PC-3 (cell line): ENCODE results near the gene ANKH. TPM values are rescaled to one million over a fixed set of nuclear protein-coding genes. Genes with fewer than 3 reads are reported as not detected.

ENCODE experiments used
- ATAC-seq: fragments of 200-7000 bp; cut with Tn5 transposase; 2 replicates; pipeline ENCODE4 v1.9.1; 2020; ENCODE audit warnings: mild to moderate bottlenecking, moderate library complexity
- BruUV-seq: library from RNA; stranded (reverse); fragments of 400-500 nt; replicated peaks from 2 replicates; lab custom pipeline; 2021; lab: Mats Ljungman, UMichigan
- CTCF ChIA-PET: fragments of 300-600 bp; sonication (Branson Sonifier 250); formaldehyde crosslinking; loops from one replicate; lab custom pipeline; 2022; ENCODE audit warnings: antibody characterized with exemption; lab: Charles Lee
- POLR2A ChIA-PET: fragments of 300-600 bp; sonication (Branson Sonifier 250); formaldehyde crosslinking; loops from one replicate; lab custom pipeline; 2022; ENCODE audit warnings: antibody characterized with exemption; ENCODE audit not compliant: unreplicated experiment; lab: Charles Lee
- DNase-seq: peaks from one replicate; pipeline ENCODE4 v3.0.0-alpha.2; 2015
- H2AFZ ChIP-seq: fragments of 300-600 bp; sonication (generic); 2 replicates; pipeline ENCODE4 v1.6.0; 2016; ENCODE audit warnings: antibody characterized with exemption, low read length
- H3F3A ChIP-seq: fragments of 300-600 bp; sonication (generic); one replicate; pipeline ENCODE4 v1.6.0; 2017; ENCODE audit warnings: antibody characterized with exemption, low read length, control low read depth, mild to moderate bottlenecking; ENCODE audit not compliant: unreplicated experiment
- H3K27ac ChIP-seq: fragments of 300-600 bp; sonication (generic); 2 replicates; pipeline ENCODE4 v1.5.1; 2016; ENCODE audit warnings: mild to moderate bottlenecking, low read length
- H3K27me3 ChIP-seq: fragments of 300-600 bp; sonication (generic); 2 replicates; pipeline ENCODE4 v1.6.1; 2016; ENCODE audit warnings: low read length, mixed read lengths
- H3K36me3 ChIP-seq: fragments of 300-600 bp; sonication (generic); 2 replicates; pipeline ENCODE4 v1.6.1; 2016; ENCODE audit warnings: low read depth, mixed run types, low read length, mixed read lengths
- H3K4me1 ChIP-seq: fragments of 300-600 bp; sonication (generic); 2 replicates; pipeline ENCODE4 v1.5.1; 2016; ENCODE audit warnings: low read length; ENCODE audit not compliant: insufficient read depth
- H3K4me2 ChIP-seq: fragments of 300-600 bp; sonication (generic); 2 replicates; pipeline ENCODE4 v1.6.0; 2016; ENCODE audit warnings: low read length
- H3K4me3 ChIP-seq: fragments of 300-600 bp; sonication (generic); 2 replicates; pipeline ENCODE4 v1.5.1; 2016; ENCODE audit warnings: mild to moderate bottlenecking, low read length, mixed read lengths
- H3K79me2 ChIP-seq: fragments of 300-600 bp; sonication (generic); 2 replicates; pipeline ENCODE4 v1.6.1; 2017; ENCODE audit warnings: low read length, mixed read lengths
- H3K9ac ChIP-seq: fragments of 300-600 bp; sonication (generic); 2 replicates; pipeline ENCODE4 v1.6.0; 2016; ENCODE audit warnings: mild to moderate bottlenecking, low read length
- H3K9me2 ChIP-seq: fragments of 300-600 bp; sonication (generic); replicated peaks from 2 replicates; pipeline ENCODE4 v1.6.1; 2016; ENCODE audit warnings: mixed run types, low read length, mixed read lengths
- H3K9me3 ChIP-seq: fragments of 300-600 bp; sonication (generic); 2 replicates; pipeline ENCODE4 v1.6.1; 2016; ENCODE audit warnings: low read length, mixed read lengths
- H4K20me1 ChIP-seq: fragments of 300-600 bp; sonication (generic); 2 replicates; pipeline ENCODE4 v1.6.1; 2016; ENCODE audit warnings: low read length, mixed read lengths
- CTCF ChIP-seq: fragments of 300-600 bp; sonication (generic); conservative IDR thresholded peaks from 2 replicates; pipeline ENCODE4 v1.5.1; 2017; ENCODE audit warnings: antibody characterized with exemption, low read depth, mild to moderate bottlenecking, low read length
- EZH2 ChIP-seq: fragments of 300-600 bp; sonication (generic); IDR thresholded peaks from one replicate; pipeline ENCODE4 v1.6.1; 2017; ENCODE audit warnings: antibody characterized with exemption, mild to moderate bottlenecking, low read length; ENCODE audit not compliant: unreplicated experiment
- EZH2phosphoT487 ChIP-seq: fragments of 300-600 bp; sonication (generic); IDR thresholded peaks from 2 replicates; pipeline ENCODE4 v1.6.1; 2018; ENCODE audit warnings: mild to moderate bottlenecking, antibody characterized with exemption, low read length, borderline replicate concordance
- intact Hi-C: fragments of 100-400 bp; cut with micrococcal nuclease; formaldehyde crosslinking; loops from 2 replicates; pipeline ENCODE4 v1.9.0; 2023
- total RNA-seq: library from RNA; depleted of rRNA; stranded (reverse); fragments of >200 nt; gene quantifications from 2 replicates; pipeline ENCODE4 v1.2.3, GENCODE V29; 2014

The ANKH gene
- total RNA-seq, 1 experiment from 2014 or later, result 11.6 TPM

- Histone ChIP-seq H3K79me2 (peaks cover 92% of the 10 kb centered on the region), H3K9me2 (no peaks in the 10 kb centered on the region), H3K4me3 (no peak overlapping the region), H3K9me3 (no peaks in the 10 kb centered on the region), H3F3A (no peaks in the 10 kb centered on the region), H3K36me3 (no peaks in the 10 kb centered on the region; the same call in 1 of the 2 replicates), H3K27me3 (no peaks in the 10 kb centered on the region), H3K4me1 (peaks cover 51% of the 10 kb centered on the region), H3K27ac (no peak overlapping the region), H3K9ac (no peak overlapping the region), H2AFZ (no peak overlapping the region), H4K20me1 (peaks cover 21% of the 10 kb centered on the region), H3K4me2 (peak overlapping the region; percentile 5; the same call in 1 of the 2 replicates)
- POLR2A ChIA-PET, result no interaction called here
- CTCF ChIA-PET, result no interaction called here
- intact Hi-C loops, result no loop called here
- no peak for TF ChIP-seq EZH2
- no peak for TF ChIP-seq CTCF
- no peak for TF ChIP-seq EZH2phosphoT487
- ATAC-seq (no peak), DNase-seq (no peak)
- BruUV-seq, result no TSS peak
These were observed 203.8 kb downstream of the ANKH start for GRCh38 chr5:14667770-14668169.

- no peak overlapping the region for H2AFZ ChIP-seq
- peak overlapping the region; percentile 91 for H3K4me2 ChIP-seq
- H3K27ac ChIP-seq, result no peak overlapping the region
- no peak overlapping the region for H3K9ac ChIP-seq
- H3K4me1 ChIP-seq, result peaks cover 51% of the 10 kb centered on the region
- no peaks in the 10 kb centered on the region for H3K9me3 ChIP-seq
- CTCF ChIA-PET, result no interaction called here
- H3K36me3 ChIP-seq, result no peaks in the 10 kb centered on the region; the same call in 1 of the 2 replicates
- H3K79me2 ChIP-seq, result peaks cover 91% of the 10 kb centered on the region
- DNase-seq, result no peak
- H3K4me3 ChIP-seq, result no peak overlapping the region
- H3F3A ChIP-seq, result no peaks in the 10 kb centered on the region
- POLR2A ChIA-PET, result interaction anchor here (0.6 kb wide), 1 partner anchor 26 kb away, joined by 3 read pairs; no protein-coding TSS in a partner anchor
- peaks cover 21% of the 10 kb centered on the region for H4K20me1 ChIP-seq
- TF ChIP-seq CTCF, result no peak
- no peak for TF ChIP-seq EZH2phosphoT487
- TF ChIP-seq EZH2, result no peak
- H3K9me2 ChIP-seq, result no peaks in the 10 kb centered on the region
- no peaks in the 10 kb centered on the region for H3K27me3 ChIP-seq
- no peak for ATAC-seq
- BruUV-seq, result no TSS peak
- intact Hi-C loops, result no loop called here
These were observed 204.3 kb downstream of the ANKH start for GRCh38 chr5:14667290-14667689.

GRCh38 chr5:14666357-14666756, 205.2 kb downstream of the ANKH start:
- Histone ChIP-seq H4K20me1 (peaks cover 17% of the 10 kb centered on the region), H3K9me2 (no peaks in the 10 kb centered on the region), H3K27ac (no peak overlapping the region), H3K9ac (peak overlapping the region; percentile 70), H3K9me3 (no peaks in the 10 kb centered on the region), H3F3A (no peaks in the 10 kb centered on the region), H3K79me2 (peaks cover 82% of the 10 kb centered on the region), H3K4me3 (peak overlapping the region; percentile 73), H3K36me3 (no peaks in the 10 kb centered on the region; the same call in 1 of the 2 replicates), H3K4me2 (peak overlapping the region; percentile 91), H2AFZ (no peak overlapping the region), H3K4me1 (peaks cover 45% of the 10 kb centered on the region), H3K27me3 (no peaks in the 10 kb centered on the region)
- POLR2A ChIA-PET, result no interaction called here
- DNase-seq (no peak), ATAC-seq (no peak)
- no TSS peak for BruUV-seq
- CTCF ChIA-PET, result no interaction called here
- intact Hi-C loops, result no loop called here
- no peak for TF ChIP-seq CTCF
